Measurements from ENCODE around the gene TRANK1. TPM values are rescaled to one million over a fixed set of nuclear protein-coding genes. Genes with fewer than 3 reads are reported as not detected.
A peak's percentile ranks its signal among the peaks of the same experiment; 100 is the strongest.

The TRANK1 gene
- total RNA-seq, 2 experiments from 2014 or later = 12.0 to 13.2 TPM

- ChIA-PET POLR2A (no interaction called here), CTCF (interaction anchor here (0.7 to 2.2 kb wide), 2 partner anchors 12 to 16 kb away, joined by 3 to 8 read pairs; no protein-coding TSS in a partner anchor)
- no peaks in the 10 kb centered on the region for H3K9me3 Mint-ChIP-seq (ENCODE audit: low read depth)
- intact Hi-C loops (cut with DNase I, micrococcal nuclease) = no loop called here
- DNase-seq (no peak), ATAC-seq (no peak)
- no peaks in the 10 kb centered on the region for H3K36me3 Mint-ChIP-seq (ENCODE audit: low read depth)
- H3K4me3 Mint-ChIP-seq = no peak overlapping the region
- H3K4me1 Mint-ChIP-seq = no peaks in the 10 kb centered on the region
- no peaks in the 10 kb centered on the region for H3K27me3 Mint-ChIP-seq
- no peak overlapping the region for H3K27ac Mint-ChIP-seq
Measured at GRCh38 chr3:36814066-36814717, 130.7 kb downstream of the TRANK1 start.

DNA sequence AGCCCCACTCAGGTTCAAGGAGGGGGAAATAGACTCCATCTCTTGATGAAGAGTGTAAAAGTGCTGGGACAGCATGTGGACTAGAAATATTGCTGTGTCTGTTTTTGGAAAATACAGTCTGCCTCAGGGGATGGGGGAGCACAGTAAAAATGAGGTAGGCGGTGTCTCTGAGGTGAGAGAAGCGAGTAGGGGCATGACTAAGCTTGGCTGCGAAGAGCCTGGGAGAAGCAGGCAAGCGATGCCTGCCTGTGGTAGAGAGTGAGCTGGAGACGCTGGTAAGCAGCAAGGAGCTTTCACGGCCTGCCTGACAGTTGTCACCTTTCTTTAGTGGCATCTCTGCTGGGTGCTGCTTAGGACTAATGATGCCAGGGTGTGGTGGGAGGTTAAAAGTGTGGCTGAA lies 131.5 kb downstream of the TRANK1 start:
- H3K9me3 Mint-ChIP-seq (ENCODE audit: low read depth) = no peaks in the 10 kb centered on the region
- DNase-seq (no peak), ATAC-seq (peak; percentile 53)
- H3K27ac Mint-ChIP-seq = no peak overlapping the region
- H3K27me3 Mint-ChIP-seq = no peaks in the 10 kb centered on the region
- H3K36me3 Mint-ChIP-seq (ENCODE audit: low read depth) = no peaks in the 10 kb centered on the region
- no peak overlapping the region for H3K4me3 Mint-ChIP-seq
- H3K4me1 Mint-ChIP-seq = no peaks in the 10 kb centered on the region
- intact Hi-C loops (cut with DNase I, micrococcal nuclease) = no loop called here
- POLR2A ChIA-PET = no interaction called here
- CTCF ChIA-PET = interaction anchor here (0.7 to 1.8 kb wide), 2 partner anchors 17 to 55 kb away, joined by 3 to 5 read pairs; no protein-coding TSS in a partner anchor

GRCh38 chr3:36812240-36812639 lies 132.6 kb downstream of the TRANK1 start:
- intact Hi-C loops (cut with DNase I, micrococcal nuclease) = no loop called here
- Mint-ChIP-seq H3K4me3 (no peak overlapping the region), H3K27me3 (no peaks in the 10 kb centered on the region), H3K4me1 (no peaks in the 10 kb centered on the region), H3K9me3 (ENCODE audit: low read depth) (no peaks in the 10 kb centered on the region), H3K36me3 (ENCODE audit: low read depth) (no peaks in the 10 kb centered on the region), H3K27ac (no peak overlapping the region)
- no peak for DNase-seq
- CTCF ChIA-PET = interaction anchor here (0.5 to 1.8 kb wide), 4 partner anchors 31 to 889 kb away, joined by 3 to 5 read pairs (median 3); no protein-coding TSS in a partner anchor
- ATAC-seq = no peak
- POLR2A ChIA-PET = no interaction called here

DNA sequence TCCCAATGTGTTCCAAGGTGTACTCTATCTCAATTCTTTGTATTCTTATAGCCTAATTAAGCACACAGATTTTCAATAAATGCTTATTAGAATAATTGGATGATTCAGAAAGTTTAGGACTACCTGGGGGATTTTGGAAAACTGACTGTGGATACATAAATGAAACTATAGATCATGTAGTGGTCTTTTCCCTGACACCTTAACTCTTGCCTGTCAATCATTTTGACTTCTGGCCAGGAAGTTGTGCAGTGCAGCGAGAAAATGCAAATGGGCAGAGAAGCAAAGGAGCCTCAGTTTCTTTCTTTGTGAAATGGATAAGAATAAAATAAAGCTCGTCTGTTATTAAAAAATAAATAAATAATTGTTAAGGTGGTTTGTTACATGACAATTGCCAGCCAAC lies 133.1 kb downstream of the TRANK1 start:
- no peaks in the 10 kb centered on the region for H3K27me3 Mint-ChIP-seq
- no peak overlapping the region for H3K27ac Mint-ChIP-seq
- H3K9me3 Mint-ChIP-seq (ENCODE audit: low read depth) = no peaks in the 10 kb centered on the region
- ChIA-PET POLR2A (no interaction called here), CTCF (interaction anchor here (1.0 to 1.8 kb wide), 3 partner anchors 30 to 57 kb away, joined by 3 to 5 read pairs (median 3); no protein-coding TSS in a partner anchor)
- ATAC-seq (no peak), DNase-seq (no peak)
- H3K36me3 Mint-ChIP-seq (ENCODE audit: low read depth) = no peaks in the 10 kb centered on the region
- H3K4me3 Mint-ChIP-seq = no peak overlapping the region
- intact Hi-C loops (cut with DNase I, micrococcal nuclease) = no loop called here
- no peaks in the 10 kb centered on the region for H3K4me1 Mint-ChIP-seq

DNA sequence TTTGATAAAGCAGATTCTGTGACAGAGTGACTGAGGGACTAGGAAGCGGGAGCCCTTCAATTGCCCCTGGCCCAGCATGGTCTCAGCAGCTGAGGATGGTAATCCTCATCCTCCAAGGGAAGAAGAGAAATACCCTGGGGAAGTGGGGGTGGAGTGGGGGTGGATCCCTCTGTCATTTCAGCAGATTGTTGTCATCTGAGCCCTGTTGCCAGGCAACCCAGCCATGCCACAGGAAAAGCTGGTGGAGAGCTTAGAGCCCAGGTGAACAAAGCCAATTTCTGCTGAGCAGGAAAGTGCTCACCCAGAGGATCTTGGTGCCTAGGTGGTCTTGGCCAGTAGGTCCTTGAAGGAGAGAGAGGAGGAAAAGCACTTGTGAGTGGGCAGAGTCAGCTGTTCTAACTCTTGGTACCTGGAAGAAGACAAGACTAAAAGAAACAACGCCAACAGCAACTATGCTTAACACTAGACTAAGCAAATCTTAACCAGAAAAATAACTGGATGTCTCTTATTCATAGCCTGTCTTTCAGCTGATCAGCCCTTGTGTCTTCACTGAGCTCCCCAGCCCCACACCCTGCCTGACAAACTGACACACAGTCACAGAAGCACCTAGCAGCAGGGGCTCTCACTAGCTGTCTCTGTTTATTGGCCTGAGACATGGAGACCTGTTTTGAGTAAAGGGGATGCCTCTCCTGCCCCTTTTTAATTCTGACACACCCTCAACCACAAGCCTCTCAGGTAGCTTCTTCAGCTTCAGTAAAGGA lies 140.4 kb downstream of the TRANK1 start:
- ATAC-seq = no peak

DNA sequence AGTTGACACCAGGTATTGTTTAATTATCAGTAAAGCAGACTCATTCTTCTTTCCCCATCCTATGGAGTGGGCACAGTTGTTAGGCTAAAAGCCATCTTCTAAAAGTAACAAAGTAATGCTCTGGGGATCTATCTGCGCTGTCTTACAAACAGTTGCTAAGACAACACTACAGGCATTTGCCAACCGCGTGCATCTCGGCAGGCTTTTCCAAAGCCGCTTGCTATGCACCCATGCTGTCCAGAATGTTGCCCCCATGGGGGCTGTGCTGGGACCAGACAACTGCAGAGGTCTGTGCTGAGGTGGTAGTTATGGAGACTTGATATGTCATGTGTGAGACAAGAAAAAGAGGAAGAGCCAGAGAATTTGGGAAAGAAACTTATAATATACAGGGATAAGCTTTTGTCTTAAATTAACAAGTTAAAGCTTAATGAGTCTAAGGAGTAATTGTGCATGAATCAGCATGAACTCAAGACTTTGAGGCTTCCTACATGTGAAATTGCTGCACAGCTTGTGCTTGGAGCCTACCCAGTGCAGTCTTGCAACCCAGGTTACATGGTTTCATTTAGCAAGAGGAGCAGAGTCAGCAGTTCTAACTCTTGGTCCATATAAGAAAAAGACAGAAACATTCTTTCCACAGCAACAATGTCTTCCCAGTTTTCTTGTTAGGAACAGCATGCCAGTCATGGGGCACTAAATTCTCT lies 141.6 kb downstream of the TRANK1 start:
- H3K27me3 Mint-ChIP-seq = peaks cover 20% of the 10 kb centered on the region
- DNase-seq (no peak), ATAC-seq (no peak)
- H3K9me3 Mint-ChIP-seq (ENCODE audit: low read depth) = peaks cover 5% of the 10 kb centered on the region
- no peaks in the 10 kb centered on the region for H3K4me1 Mint-ChIP-seq
- intact Hi-C loops (cut with DNase I, micrococcal nuclease) = no loop called here
- peaks cover 1% of the 10 kb centered on the region for H3K36me3 Mint-ChIP-seq (ENCODE audit: low read depth)
- ChIA-PET CTCF (interaction anchor here (0.7 kb wide), 1 partner anchor 19 kb away, joined by 3 read pairs; no protein-coding TSS in a partner anchor), POLR2A (no interaction called here)
- no peak overlapping the region for H3K27ac Mint-ChIP-seq
- no peak overlapping the region for H3K4me3 Mint-ChIP-seq

More for the DNA sequence above, 140.4 kb downstream of the TRANK1 start:
- H3K9me3 Mint-ChIP-seq (ENCODE audit: low read depth) = peaks cover 5% of the 10 kb centered on the region
- no peak overlapping the region for H3K4me3 Mint-ChIP-seq
- H3K27ac Mint-ChIP-seq = no peak overlapping the region
- no peaks in the 10 kb centered on the region for H3K4me1 Mint-ChIP-seq
- CTCF ChIA-PET = interaction anchor here (0.6 to 1.0 kb wide), 3 partner anchors 10 to 65 kb away, joined by 3 to 4 read pairs (median 3); no protein-coding TSS in a partner anchor
- H3K27me3 Mint-ChIP-seq = peaks cover 20% of the 10 kb centered on the region
- H3K36me3 Mint-ChIP-seq (ENCODE audit: low read depth) = peaks cover 1% of the 10 kb centered on the region
- intact Hi-C loops (cut with DNase I, micrococcal nuclease) = no loop called here
- POLR2A ChIA-PET = no interaction called here
- DNase-seq = no peak

GRCh38 chr3:36800533-36801116 lies 144.2 kb downstream of the TRANK1 start:
- ChIA-PET POLR2A (no interaction called here), CTCF (no interaction called here)
- no peak for ATAC-seq
- Mint-ChIP-seq H3K4me1 (no peaks in the 10 kb centered on the region), H3K4me3 (no peak overlapping the region), H3K36me3 (ENCODE audit: low read depth) (peaks cover 1% of the 10 kb centered on the region), H3K9me3 (ENCODE audit: low read depth) (no peaks in the 10 kb centered on the region), H3K27ac (no peak overlapping the region), H3K27me3 (peaks cover 14% of the 10 kb centered on the region)
- intact Hi-C loops (cut with DNase I, micrococcal nuclease) = no loop called here
- DNase-seq = no peak

GRCh38 chr3:36796881-36797280 lies 148.0 kb downstream of the TRANK1 start:
- ATAC-seq = no peak
- ChIA-PET POLR2A (no interaction called here), CTCF (no interaction called here)
- Mint-ChIP-seq H3K27ac (no peak overlapping the region), H3K4me1 (no peaks in the 10 kb centered on the region), H3K27me3 (peaks cover 14% of the 10 kb centered on the region), H3K9me3 (ENCODE audit: low read depth) (no peaks in the 10 kb centered on the region), H3K4me3 (no peak overlapping the region), H3K36me3 (ENCODE audit: low read depth) (no peaks in the 10 kb centered on the region)
- intact Hi-C loops (cut with DNase I, micrococcal nuclease) = no loop called here
- DNase-seq = no peak

GRCh38 chr3:36796161-36796560 lies 148.7 kb downstream of the TRANK1 start:
- no peak for ATAC-seq
- Mint-ChIP-seq H3K36me3 (ENCODE audit: low read depth) (no peaks in the 10 kb centered on the region), H3K9me3 (ENCODE audit: low read depth) (no peaks in the 10 kb centered on the region), H3K4me3 (no peak overlapping the region), H3K27me3 (peaks cover 9% of the 10 kb centered on the region), H3K27ac (no peak overlapping the region), H3K4me1 (no peaks in the 10 kb centered on the region)
- ChIA-PET CTCF (no interaction called here), POLR2A (no interaction called here)
- DNase-seq = no peak
- intact Hi-C loops (cut with DNase I, micrococcal nuclease) = no loop called here

GRCh38 chr3:36795622-36796021 lies 149.2 kb downstream of the TRANK1 start:
- Mint-ChIP-seq H3K4me1 (no peaks in the 10 kb centered on the region), H3K36me3 (ENCODE audit: low read depth) (no peaks in the 10 kb centered on the region), H3K4me3 (no peak overlapping the region), H3K27ac (no peak overlapping the region), H3K27me3 (peaks cover 6% of the 10 kb centered on the region), H3K9me3 (ENCODE audit: low read depth) (no peaks in the 10 kb centered on the region)
- DNase-seq (no peak), ATAC-seq (no peak)
- intact Hi-C loops (cut with DNase I, micrococcal nuclease) = no loop called here
- POLR2A ChIA-PET = no interaction called here
- CTCF ChIA-PET = no interaction called here

DNA sequence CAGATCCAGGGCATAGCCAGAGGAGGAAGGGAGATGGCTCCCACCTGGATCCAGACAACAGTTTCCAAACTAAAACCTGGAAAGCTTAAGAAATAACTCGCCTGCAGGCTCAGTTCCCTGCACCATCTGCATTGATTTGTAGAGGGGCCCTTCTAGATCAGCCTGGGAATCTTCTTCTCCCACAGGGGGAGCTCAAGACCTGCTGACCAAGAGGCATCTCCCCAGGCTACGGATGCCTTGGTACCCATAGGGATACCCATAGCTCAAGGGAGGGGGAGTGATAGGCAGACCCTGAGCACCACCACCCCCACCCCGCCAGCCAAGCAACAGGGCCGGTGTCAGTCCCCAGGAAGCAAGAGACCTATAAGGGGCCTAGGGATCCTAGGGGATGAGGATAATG lies 152.5 kb downstream of the TRANK1 start:
- CTCF ChIA-PET = interaction anchor here (0.6 to 3.1 kb wide), 2 partner anchors 166 to 174 kb away, joined by 4 to 9 read pairs; no protein-coding TSS in a partner anchor
- peaks cover 4% of the 10 kb centered on the region for H3K27me3 Mint-ChIP-seq
- intact Hi-C loops (cut with DNase I, micrococcal nuclease) = loop anchor here (1.0 to 2.0 kb wide), 2 partner anchors 76 to 166 kb away; no protein-coding TSS in a partner anchor
- peak; percentile 33 for ATAC-seq
- no peaks in the 10 kb centered on the region for H3K4me1 Mint-ChIP-seq
- POLR2A ChIA-PET = interaction anchor here (0.6 kb wide), 1 partner anchor 609 kb away, joined by 4 read pairs; no protein-coding TSS in a partner anchor
- no peaks in the 10 kb centered on the region for H3K36me3 Mint-ChIP-seq (ENCODE audit: low read depth)
- H3K27ac Mint-ChIP-seq = no peak overlapping the region
- no peak overlapping the region for H3K4me3 Mint-ChIP-seq
- peak; percentile 36 for DNase-seq
- no peaks in the 10 kb centered on the region for H3K9me3 Mint-ChIP-seq (ENCODE audit: low read depth)
